Inflammatory macrophage (primary cell): ENCODE results near the gene LHCGR.
"Not testable (repeated sequence)": the region's sequence is repeated elsewhere in the genome, so short reads cannot be mapped to it uniquely, and the experiment has no call there.

Source experiments
- DNase-seq, 2 donors: peaks; one replicate each; pipeline ENCODE4 v3.0.0-alpha.2; 2020 to 2022

Gene LHCGR

GRCh38 chr2:48709096-48710034 is 46.2 kb downstream of the LHCGR start:
- no peak for DNase-seq

GRCh38 chr2:48707466-48707865 is 48.1 kb downstream of the LHCGR start:
- DNase-seq = no peak

GRCh38 chr2:48703621-48704020 is 51.9 kb downstream of the LHCGR start:
- DNase-seq = not testable (repeated sequence)

GRCh38 chr2:48699348-48699930 is 56.1 kb downstream of the LHCGR start:
- DNase-seq = no peak

- DNase-seq = no peak
These were observed 58.6 kb downstream of the LHCGR start for GRCh38 chr2:48696881-48697280.

GRCh38 chr2:48695991-48696390 is 59.5 kb downstream of the LHCGR start:
- no peak for DNase-seq

- DNase-seq = no peak
These were observed 61.4 kb downstream of the LHCGR start for GRCh38 chr2:48694149-48694548.

- DNase-seq = no peak
These were observed 61.9 kb downstream of the LHCGR start for GRCh38 chr2:48693645-48694044.

- DNase-seq = no peak
These were observed 62.5 kb downstream of the LHCGR start for GRCh38 chr2:48693066-48693465.

- DNase-seq = no peak
These were observed 63.4 kb downstream of the LHCGR start for GRCh38 chr2:48691935-48692691.

GRCh38 chr2:48685126-48685525 is 70.4 kb downstream of the LHCGR start:
- DNase-seq = no peak

GRCh38 chr2:48677450-48677849 is 78.1 kb downstream of the LHCGR start:
- DNase-seq = no peak

- no peak for DNase-seq
These were observed 80.6 kb downstream of the LHCGR start for GRCh38 chr2:48674933-48675332.

- DNase-seq = no peak
These were observed 81.9 kb downstream of the LHCGR start for GRCh38 chr2:48673581-48673980.

GRCh38 chr2:48668992-48669391 is 86.5 kb downstream of the LHCGR start:
- no peak for DNase-seq

GRCh38 chr2:48651158-48651790 is 104.2 kb downstream of the LHCGR start:
- DNase-seq = no peak

- no peak for DNase-seq
These were observed 117.3 kb downstream of the LHCGR start for GRCh38 chr2:48638261-48638660.
